Activated CD4-positive, CD25-positive, alpha-beta regulatory T cell treated with anti-CD3 and anti-CD28 coated beads, Interleukin-2, amount 50 U/mL, for 16 hours (primary cell): ENCODE data around the gene BACH1.

ENCODE experiments used
- DNase-seq: peaks from one replicate; pipeline ENCODE4 v3.0.0-alpha.2; 2020; ENCODE audit warnings: low read depth, low spot score

The BACH1 gene

GRCh38 chr21:29377266-29377665 is 78.5 kb downstream of the BACH1 start:
- no peak for DNase-seq

DNA sequence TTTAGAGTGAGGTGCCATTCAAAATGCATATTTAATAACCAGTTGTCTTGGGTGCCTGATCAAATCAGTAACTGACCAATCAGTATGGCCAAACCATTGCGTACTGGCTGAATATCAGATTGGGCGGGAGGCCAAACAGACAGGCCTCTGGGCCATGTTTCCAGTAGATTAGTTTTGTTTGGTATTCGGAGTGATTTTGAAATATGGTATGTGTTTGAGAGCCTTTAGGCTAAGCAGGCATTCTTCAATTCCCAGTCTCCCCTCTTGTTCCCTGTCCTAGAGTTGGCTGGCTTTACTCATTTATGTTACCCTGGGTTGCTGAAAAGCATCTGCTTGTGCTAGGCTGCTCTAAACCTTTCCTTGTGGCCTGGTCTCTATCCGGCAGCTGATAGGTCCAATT is 80.1 kb downstream of the BACH1 start:
- no peak for DNase-seq

- DNase-seq: no peak
Measured at GRCh38 chr21:29379517-29380054, 80.9 kb downstream of the BACH1 start.

- DNase-seq: no peak
Measured at GRCh38 chr21:29382030-29382654, 83.4 kb downstream of the BACH1 start.

GRCh38 chr21:29384683-29385359 is 86.1 kb downstream of the BACH1 start:
- DNase-seq: no peak

GRCh38 chr21:29385934-29386520 is 87.3 kb downstream of the BACH1 start:
- no peak for DNase-seq

DNA sequence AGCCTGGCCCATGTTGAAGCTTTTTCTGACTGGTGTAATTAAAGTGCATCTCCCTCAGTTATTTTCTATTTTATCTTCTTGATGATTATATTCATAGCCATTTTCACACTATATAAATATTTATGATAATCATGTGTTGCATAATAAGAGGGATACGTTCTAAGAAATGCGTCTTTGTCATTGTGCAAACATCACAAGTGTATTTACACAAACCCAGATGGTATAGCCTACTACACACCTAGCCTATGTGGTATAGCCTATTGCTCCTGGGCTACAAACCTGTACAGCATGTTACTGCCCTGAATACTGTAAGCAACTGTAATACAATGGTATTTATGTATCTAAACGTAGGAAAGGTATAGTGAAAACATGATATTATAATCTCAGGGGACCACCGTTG is 88.1 kb downstream of the BACH1 start:
- DNase-seq: no peak

- DNase-seq: no peak
Measured at GRCh38 chr21:29387598-29387997, 88.9 kb downstream of the BACH1 start.

DNA sequence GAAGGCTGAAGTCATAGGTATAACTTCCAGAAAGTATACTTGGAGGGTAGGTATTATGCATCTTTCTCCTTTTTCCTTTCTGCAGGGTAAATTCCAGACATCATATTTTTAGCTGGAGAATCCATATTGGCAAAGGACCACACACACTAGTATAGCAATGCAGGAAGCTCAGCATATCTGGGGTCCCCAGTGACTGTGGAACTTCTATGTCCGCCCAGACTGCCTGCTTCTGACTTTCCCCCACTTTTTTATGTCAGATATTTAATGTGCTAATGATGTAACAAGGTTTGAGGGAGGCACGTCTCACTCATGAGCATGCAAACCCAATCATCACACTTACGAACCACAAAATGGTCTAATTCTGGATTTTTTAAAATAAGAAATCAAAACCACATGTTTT is 90.4 kb downstream of the BACH1 start:
- no peak for DNase-seq

GRCh38 chr21:29390778-29391177 is 92.1 kb downstream of the BACH1 start:
- no peak for DNase-seq

- no peak for DNase-seq
Measured at GRCh38 chr21:29394051-29394450, 95.3 kb downstream of the BACH1 start.
